Measurements from ENCODE around the gene DGKI. TPM values are rescaled to one million over a fixed set of nuclear protein-coding genes. Genes with fewer than 3 reads are reported as not detected.

Gene DGKI
- 1 to 10 TPM in 3 of 4 donors, under 1 TPM in 1; 0.42 to 6.2 (median 2.0) TPM for total RNA-seq

GRCh38 chr7:137846827-137847567, at the start of gene DGKI:
Gene DGKI (minus strand): TSS chr7:137846974.
- WGBS: 3% methylated on average over 25 of the region's 66 CpGs
- Histone ChIP-seq H3K9me3 (no peaks in the 10 kb centered on the region), H3K36me3 (no peaks in the 10 kb centered on the region), H3K27ac (no peak within 1 kb of the TSS), H3K4me3 (peak within 1 kb of the TSS; percentile 39), H3K4me1 (peaks cover 13% of the 10 kb centered on the region), H3K27me3 (peaks cover 48% of the 10 kb centered on the region)
- TF ChIP-seq POLR2AphosphoS5 (IDR thresholded peaks at IDR 0.05): no peak
- TF ChIP-seq CTCF (IDR thresholded peaks at IDR 0.05): no peak
- no peak for TF ChIP-seq EP300 (IDR thresholded peaks at IDR 0.05)
- no peak for TF ChIP-seq POLR2A (IDR thresholded peaks at IDR 0.05)
- DNase-seq (ENCODE audit: low spot score in 2 of 2): no peak

DNA sequence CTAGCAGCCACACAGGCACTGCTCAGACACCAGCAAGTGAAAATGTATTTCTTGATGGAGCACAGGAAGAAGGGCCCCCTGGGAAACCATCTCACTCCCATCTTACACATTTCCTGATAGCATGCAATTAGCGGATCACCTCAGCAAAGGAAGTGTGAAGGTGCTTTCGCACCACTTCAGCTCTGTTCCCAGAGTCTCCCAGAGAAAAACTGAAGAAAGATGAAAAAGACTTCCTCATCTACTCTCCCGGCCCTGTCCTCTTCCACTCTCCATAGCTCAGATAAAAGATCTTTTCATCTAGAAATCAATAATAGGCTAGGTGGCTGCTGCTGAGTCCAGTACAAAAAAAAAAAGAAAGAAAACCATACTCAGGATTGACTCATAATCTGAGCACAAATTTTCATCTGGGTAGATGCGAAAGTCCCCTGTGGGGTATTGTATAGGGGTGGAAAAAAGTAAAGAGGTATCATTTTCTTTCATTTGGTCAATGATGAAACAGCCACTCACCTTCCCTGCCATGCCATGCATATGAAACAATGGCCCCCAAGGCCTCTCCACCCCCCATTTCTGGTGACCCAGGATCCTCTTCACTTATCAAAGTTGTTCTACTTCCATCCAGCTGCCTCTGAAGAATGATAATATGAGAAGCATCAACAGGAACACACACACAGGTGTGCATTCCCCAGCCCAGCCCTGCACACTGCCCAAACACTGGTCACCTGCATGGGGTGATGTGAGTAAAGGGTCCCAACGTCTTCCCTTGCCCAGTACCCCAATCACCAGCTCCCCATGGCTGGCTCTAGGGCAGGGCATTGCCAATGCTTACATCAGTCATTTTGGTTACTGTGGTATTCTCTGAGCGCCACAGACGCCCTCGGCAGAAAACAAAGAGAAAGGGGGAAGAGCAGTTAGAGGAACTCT, 48.8 kb upstream of the DGKI start:
- Histone ChIP-seq H3K4me3 (no peak overlapping the region), H3K27me3 (no peaks in the 10 kb centered on the region), H3K27ac (no peak overlapping the region), H3K4me1 (peaks cover 7% of the 10 kb centered on the region), H3K36me3 (peaks cover 37% of the 10 kb centered on the region), H3K9me3 (no peaks in the 10 kb centered on the region)
- TF ChIP-seq POLR2A (IDR thresholded peaks at IDR 0.05): no peak
- no peak for TF ChIP-seq EP300 (IDR thresholded peaks at IDR 0.05)
- no peak for TF ChIP-seq CTCF (IDR thresholded peaks at IDR 0.05)
- TF ChIP-seq POLR2AphosphoS5 (IDR thresholded peaks at IDR 0.05): no peak
- 82% methylated on average over 8 of the region's 8 CpGs for WGBS
- no peak for DNase-seq (ENCODE audit: low spot score in 2 of 2)

- TF ChIP-seq EP300 (IDR thresholded peaks at IDR 0.05) (no peak), CTCF (IDR thresholded peaks at IDR 0.05) (no peak), POLR2A (IDR thresholded peaks at IDR 0.05) (no peak), POLR2AphosphoS5 (IDR thresholded peaks at IDR 0.05) (no peak)
- Histone ChIP-seq H3K4me1 (no peaks in the 10 kb centered on the region), H3K4me3 (no peak overlapping the region), H3K36me3 (peaks cover 33% of the 10 kb centered on the region), H3K27me3 (no peaks in the 10 kb centered on the region), H3K9me3 (no peaks in the 10 kb centered on the region), H3K27ac (no peak overlapping the region)
- no peak for DNase-seq (ENCODE audit: low spot score in 2 of 2)
Measured at GRCh38 chr7:137893143-137893742, 46.5 kb upstream of the DGKI start.

GRCh38 chr7:137891016-137891655, 44.4 kb upstream of the DGKI start:
- Histone ChIP-seq H3K36me3 (peaks cover 28% of the 10 kb centered on the region), H3K4me1 (no peaks in the 10 kb centered on the region), H3K27me3 (no peaks in the 10 kb centered on the region), H3K9me3 (no peaks in the 10 kb centered on the region), H3K4me3 (no peak overlapping the region), H3K27ac (no peak overlapping the region)
- TF ChIP-seq POLR2AphosphoS5 (IDR thresholded peaks at IDR 0.05) (no peak), POLR2A (IDR thresholded peaks at IDR 0.05) (no peak), CTCF (IDR thresholded peaks at IDR 0.05) (no peak), EP300 (IDR thresholded peaks at IDR 0.05) (no peak)
- no peak for DNase-seq (ENCODE audit: low spot score in 2 of 2)
- 72% methylated on average over 4 of the region's 4 CpGs for WGBS

All from suprapubic skin (tissue), 4 donors.